AG09319 (cell line): Measurements from ENCODE around the gene SLC6A12.

Experiments used
- DNase-seq: peaks from one replicate; pipeline ENCODE4 v3.0.0-alpha.2; 2010; ENCODE audit warnings: low read depth; ENCODE audit errors: extremely low read depth
- CTCF ChIP-seq: IDR thresholded peaks from 2 replicates; pipeline ENCODE4 v1.5.1; 2011; ENCODE audit warnings: low read depth, mild to moderate bottlenecking, inconsistent platforms, low read length, moderate library complexity

SLC6A12 gene

GRCh38 chr12:214003-214741 is at the start of gene SLC6A12:
TSS of gene SLC6A12 (minus strand) at chr12:214157. CDS start at chr12:209986, 4,171 bp downstream.
- no peak for DNase-seq
- TF ChIP-seq CTCF: no peak

GRCh38 chr12:263574-263973 is 49.6 kb upstream of the SLC6A12 start:
- no peak for DNase-seq
- TF ChIP-seq CTCF: no peak

- no peak for DNase-seq
- TF ChIP-seq CTCF: no peak
Observed at GRCh38 chr12:262817-263216, 48.9 kb upstream of the SLC6A12 start, which contains the start of gene SLC6A13. TSS of gene SLC6A13 (minus strand) at chr12:262836. CDS start at chr12:260052, 2,784 bp downstream.

GRCh38 chr12:262113-262512 is 48.2 kb upstream of the SLC6A12 start:
- no peak for TF ChIP-seq CTCF
- DNase-seq: no peak

GRCh38 chr12:257521-258321 is 43.8 kb upstream of the SLC6A12 start:
- no peak for DNase-seq
- no peak for TF ChIP-seq CTCF

- DNase-seq: no peak
- no peak for TF ChIP-seq CTCF
Observed at GRCh38 chr12:256958-257357, 43.0 kb upstream of the SLC6A12 start.

GRCh38 chr12:256225-256624 is 42.3 kb upstream of the SLC6A12 start:
- no peak for TF ChIP-seq CTCF
- DNase-seq: no peak
